Stimulated activated CD4-positive, alpha-beta T cell treated with anti-CD3 and anti-CD28 coated beads, Interleukin-2, amount 100 ng/mL, for 24 hours (primary cell): ENCODE data around the gene ANP32A.

Experiments
- DNase-seq, 2 donors: peaks; one replicate each; pipeline ENCODE4 v3.0.0-alpha.2; 2020

The ANP32A gene

DNA sequence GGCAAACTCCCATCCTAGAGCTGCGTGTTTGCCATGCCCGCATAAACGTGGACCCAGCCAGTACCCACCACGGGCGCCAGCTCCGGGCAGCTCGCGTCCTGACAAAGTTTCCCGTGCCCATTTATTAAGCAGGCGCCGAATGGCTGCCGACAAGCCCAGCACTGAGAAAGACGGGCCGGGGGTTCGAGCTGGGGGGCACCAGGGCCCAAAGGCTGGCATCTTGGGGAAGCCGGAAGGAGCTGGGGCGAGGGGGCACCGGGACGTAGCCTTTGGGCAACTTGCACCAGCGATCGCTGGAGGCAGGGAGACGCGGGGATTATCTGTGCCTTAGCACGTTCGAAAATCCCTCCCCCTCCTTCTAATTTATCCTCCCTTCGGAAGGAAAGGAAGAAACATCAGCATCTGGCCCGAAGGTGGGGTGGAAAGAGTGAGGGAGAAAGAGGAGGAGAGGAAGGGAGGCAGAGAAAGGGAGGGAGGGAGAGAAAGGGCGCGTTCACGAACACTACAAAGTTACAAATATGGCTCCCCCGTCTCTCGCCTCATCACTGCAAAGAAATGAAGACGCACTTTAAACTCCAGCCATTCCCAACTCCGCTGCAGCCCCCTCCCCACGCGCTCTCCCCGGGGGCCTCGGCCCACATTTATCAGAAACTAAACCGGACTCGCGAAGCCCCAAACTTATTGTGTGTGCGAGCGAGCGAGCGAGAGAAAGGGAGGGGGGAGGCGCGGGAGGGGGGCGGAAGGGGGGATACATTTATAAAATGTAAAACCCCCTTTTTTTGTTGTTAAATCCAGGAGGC is 1.0 kb downstream of the ANP32A start:
- DNase-seq: peak; percentile 53 to 54

GRCh38 chr15:68818769-68819494 is 1.8 kb downstream of the ANP32A start:
- DNase-seq: peak; percentile 47 to 60

- peak; percentile 73 to 74 for DNase-seq
Observed at GRCh38 chr15:68818066-68818768, 2.5 kb downstream of the ANP32A start.

DNA sequence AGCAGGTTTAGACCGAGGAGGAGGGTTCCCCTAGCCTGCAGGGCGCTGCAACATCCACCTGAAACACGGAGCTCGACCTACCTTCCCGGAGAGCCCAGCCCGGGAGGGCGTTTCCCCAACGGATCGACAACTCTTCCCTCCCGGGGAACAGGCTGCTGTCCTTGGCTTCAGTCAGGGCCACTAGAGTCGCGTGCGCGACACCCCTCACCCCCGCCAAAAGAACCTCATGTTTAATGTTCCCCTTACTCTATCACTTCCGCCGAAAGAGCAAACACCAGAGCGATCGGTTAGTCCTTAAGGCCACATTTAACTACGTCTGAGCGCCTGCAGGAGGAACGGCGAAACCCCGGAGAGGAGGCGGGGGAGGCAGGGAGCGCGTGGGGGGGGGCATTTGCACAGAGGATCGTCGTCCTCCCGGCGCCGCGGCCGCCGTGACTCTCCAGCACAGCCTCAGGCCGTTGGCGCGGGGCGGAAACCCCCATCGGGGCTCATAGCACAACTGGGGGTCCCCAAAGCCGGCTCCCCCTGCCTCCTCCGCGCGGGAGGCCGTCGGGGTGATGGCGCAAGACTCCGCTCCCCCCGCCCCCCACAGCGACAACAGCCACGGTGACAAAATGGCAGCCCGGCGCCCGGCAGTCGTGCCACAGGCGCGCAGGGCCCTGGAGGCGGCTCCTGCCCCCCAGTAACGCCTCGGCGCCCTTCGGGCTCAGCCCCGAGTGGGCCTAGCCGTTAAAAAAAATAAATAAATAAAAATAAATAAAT is 3.2 kb downstream of the ANP32A start:
- peak; percentile 74 to 78 for DNase-seq

- no peak for DNase-seq
Observed at GRCh38 chr15:68816795-68817303, 3.8 kb downstream of the ANP32A start.

GRCh38 chr15:68816158-68816557 is 4.5 kb downstream of the ANP32A start:
- no peak for DNase-seq

DNA sequence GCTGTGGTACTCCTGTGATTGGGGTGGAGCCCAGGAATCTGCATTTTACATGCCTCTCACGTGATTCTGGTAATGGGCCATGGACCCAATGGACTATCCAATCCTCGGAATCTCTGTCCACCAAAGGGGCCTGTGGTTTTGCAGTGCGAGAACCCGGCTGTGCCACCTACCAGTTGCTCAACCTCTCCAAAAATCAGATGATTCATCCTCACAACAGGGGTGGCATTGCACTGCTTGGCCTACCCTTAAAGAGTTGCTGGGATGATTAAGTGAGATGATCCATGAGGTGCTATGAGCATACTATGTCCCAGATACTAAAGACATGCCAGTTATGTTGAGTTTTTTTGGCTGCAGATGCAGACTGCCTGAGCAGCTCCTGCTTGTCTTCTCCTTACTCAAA is 5.1 kb downstream of the ANP32A start:
- no peak for DNase-seq

- DNase-seq: no peak
Observed at GRCh38 chr15:68814596-68814995, 6.1 kb downstream of the ANP32A start.

DNA sequence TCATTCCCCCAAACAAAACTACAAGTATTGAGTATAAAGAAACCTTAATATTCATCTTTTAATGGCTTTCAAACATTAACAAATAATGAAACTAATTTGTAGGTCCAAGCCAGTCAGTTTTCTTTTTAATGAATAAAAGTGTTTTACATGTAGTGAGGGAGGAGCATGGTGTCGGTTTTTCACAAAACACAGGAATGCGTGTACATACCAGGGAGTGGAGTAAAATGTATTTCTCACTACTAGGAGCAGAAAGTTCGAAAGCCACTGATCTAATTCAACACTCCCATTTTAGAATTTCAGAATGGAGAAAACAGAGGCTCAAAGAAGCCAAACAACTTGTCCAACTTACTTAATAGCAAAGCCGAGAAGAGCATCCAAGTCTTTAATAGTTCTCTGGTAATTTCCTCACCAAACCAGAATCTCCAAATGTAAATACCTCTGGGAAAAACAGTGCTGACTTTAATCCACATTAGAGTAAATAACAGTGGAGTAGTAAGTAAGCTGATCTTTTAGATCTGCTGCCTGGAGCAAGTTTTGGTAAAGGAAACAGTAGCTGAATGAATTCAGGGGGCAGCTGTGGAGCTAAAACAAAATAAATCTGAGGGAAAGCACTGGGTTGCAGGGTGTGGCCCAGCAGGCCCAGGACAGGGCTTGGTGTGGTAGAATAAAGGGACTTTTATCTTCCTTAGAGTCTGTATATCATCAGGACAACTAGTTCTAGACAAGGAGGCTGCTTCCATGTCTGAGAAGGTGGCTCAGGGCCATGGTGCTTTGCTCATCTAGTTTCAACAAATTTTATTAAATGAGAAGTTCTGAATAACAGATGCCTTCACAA is 7.9 kb downstream of the ANP32A start:
- DNase-seq: no peak

DNA sequence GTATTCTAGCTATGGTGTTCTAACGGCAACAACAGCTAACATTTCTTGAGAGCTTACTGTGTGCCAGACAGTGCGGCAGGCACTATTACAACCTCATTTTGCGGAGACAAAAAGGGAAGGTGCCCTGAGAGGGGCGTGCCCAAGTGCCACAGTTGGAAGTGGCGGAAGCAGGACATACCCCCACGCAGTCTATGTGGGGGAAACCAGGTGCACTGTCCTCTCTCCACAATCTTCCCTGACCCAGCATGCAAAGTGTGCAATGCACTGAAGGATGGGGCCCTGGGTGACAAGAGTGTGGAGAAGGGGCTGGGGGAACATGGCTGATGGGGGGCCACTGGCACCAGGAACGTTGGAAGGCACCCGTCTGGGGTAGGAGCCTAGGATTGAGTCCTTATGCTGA is 8.6 kb downstream of the ANP32A start:
- no peak for DNase-seq

DNA sequence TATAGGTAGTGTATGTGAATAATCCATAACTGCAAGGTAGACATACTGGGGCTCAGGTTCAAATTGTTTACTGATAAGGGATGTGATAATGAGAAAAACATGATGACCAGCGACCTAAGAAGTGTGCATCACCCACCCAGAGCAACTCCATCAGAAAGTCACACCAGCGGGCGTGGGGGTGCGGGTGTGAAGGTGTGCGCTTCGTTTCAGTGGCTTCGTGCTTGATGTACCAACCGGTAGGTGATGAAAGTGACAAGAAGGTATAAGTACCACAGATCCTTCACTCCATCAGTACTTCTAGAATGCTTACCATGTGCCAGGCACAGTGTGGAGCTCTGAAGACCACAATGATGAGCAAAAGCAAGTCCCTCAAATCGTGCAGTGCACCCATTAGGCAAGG is 11.2 kb downstream of the ANP32A start:
- no peak for DNase-seq

GRCh38 chr15:68808770-68809169 is 11.9 kb downstream of the ANP32A start:
- no peak for DNase-seq

DNA sequence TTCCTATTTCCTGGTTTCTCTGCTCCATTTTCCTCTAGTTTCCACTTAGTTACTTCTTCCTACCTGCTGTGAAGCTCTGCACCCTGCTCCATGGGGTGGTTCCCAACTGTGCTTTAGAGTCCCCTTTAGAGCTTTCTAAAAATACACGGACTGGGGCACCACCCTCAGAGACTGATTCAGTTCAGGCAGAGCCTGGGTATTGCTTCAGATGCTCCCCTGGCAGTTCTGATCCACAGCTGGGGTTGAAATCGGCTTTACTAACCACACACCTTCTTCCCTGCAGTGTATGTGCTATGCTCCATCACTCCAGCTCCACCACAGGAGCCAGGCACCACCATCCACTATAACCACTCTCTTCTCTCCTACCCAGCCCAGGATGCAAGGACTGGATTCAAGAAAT is 12.6 kb downstream of the ANP32A start:
- DNase-seq: no peak

- DNase-seq: no peak
Observed at GRCh38 chr15:68807249-68807648, 13.4 kb downstream of the ANP32A start.

- DNase-seq: no peak
Observed at GRCh38 chr15:68806220-68807060, 14.3 kb downstream of the ANP32A start.

DNA sequence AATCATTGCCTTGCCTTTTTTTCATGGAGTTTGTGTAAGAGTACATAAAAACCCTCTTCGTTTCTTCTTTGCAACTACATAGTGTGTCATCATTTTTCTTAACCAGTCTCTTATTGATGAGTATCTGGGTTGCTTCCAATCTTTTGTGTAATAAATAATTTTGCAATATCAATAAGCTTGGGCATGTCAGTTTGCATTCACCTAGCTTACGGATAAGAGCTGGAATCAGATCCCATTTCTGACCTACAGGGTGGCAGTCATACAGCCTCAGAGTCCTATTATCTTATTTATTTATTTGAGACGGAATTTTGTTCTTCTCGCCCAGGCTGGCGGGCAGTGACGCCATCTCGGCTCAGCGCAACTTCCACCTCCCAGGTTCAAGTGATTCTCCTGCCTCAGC is 18.3 kb downstream of the ANP32A start:
- no peak for DNase-seq

DNA sequence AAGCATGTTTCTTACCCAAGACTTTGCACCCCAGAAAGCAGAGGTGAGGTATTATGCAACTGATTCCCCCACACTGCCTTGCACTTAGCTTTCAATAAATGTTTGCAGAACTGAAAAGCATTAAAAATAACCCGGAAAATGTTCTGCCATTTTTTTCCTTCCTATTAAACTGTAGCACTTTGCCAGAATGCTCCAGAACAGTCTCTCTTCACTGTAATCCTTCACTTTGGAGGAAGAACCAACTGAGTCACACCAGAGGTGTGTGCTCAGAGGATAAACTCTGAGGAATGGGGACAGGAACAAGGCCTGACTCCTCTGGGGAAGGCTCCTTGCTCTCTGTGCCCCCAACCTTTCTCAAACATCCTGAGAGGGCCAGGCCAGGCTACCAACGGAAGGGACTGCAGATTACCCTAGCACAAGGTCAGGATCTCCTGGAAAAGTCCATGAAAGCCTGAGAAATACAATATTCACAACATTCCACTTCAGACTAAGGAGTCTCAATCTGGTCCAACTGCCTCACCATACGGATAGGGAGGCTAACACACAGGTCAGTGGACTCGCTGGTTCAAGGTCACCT is 19.0 kb downstream of the ANP32A start:
- no peak for DNase-seq

GRCh38 chr15:68800875-68801274 is 19.8 kb downstream of the ANP32A start:
- no peak for DNase-seq

GRCh38 chr15:68798346-68799094 is 22.2 kb downstream of the ANP32A start:
- DNase-seq: no peak
